HFF-Myc (cell line): ENCODE data around the gene USP6NL.

ENCODE experiments used
- DNase-seq: peaks from one replicate; pipeline ENCODE4 v3.0.0-alpha.2; 2011; ENCODE audit warnings: low read depth; ENCODE audit errors: extremely low read depth
- H3K4me3 ChIP-seq: replicated peaks from 2 replicates; pipeline ENCODE4 v1.5.1; 2011; ENCODE audit warnings: low read depth, mild to moderate bottlenecking, control low read depth, low read length
- TF ChIP-seq, protein P1 (sequence below): IDR thresholded peaks from 2 replicates; pipeline ENCODE4 v1.5.1; 2012; ENCODE audit warnings: mild to moderate bottlenecking, low read depth, low read length, control low read depth; ENCODE audit errors: missing control alignments

The USP6NL gene

DNA sequence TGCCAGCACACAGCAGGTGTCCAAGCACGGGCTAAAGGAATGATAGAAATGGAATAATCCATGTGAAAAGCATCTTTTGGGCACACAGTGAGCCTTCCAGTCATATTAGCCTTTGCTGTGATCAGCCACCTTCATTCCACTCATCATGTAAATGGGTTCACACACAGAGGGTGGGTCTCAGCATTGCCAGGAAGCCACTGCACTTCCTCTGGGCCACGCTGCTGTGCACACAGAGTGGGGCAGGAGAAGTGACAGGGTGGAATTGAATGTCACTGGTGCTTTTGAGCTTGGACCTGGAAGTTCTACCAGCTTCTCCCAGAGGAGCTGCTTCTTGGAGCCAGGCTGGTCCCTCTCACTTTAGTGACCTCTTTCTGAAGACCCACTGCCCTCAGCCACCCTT, 203.5 kb downstream of the USP6NL start:
- H3K4me3 ChIP-seq, result no peak overlapping the region
- TF ChIP-seq, protein P1, sequence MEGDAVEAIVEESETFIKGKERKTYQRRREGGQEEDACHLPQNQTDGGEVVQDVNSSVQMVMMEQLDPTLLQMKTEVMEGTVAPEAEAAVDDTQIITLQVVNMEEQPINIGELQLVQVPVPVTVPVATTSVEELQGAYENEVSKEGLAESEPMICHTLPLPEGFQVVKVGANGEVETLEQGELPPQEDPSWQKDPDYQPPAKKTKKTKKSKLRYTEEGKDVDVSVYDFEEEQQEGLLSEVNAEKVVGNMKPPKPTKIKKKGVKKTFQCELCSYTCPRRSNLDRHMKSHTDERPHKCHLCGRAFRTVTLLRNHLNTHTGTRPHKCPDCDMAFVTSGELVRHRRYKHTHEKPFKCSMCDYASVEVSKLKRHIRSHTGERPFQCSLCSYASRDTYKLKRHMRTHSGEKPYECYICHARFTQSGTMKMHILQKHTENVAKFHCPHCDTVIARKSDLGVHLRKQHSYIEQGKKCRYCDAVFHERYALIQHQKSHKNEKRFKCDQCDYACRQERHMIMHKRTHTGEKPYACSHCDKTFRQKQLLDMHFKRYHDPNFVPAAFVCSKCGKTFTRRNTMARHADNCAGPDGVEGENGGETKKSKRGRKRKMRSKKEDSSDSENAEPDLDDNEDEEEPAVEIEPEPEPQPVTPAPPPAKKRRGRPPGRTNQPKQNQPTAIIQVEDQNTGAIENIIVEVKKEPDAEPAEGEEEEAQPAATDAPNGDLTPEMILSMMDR, result no peak
- DNase-seq, result no peak

DNA sequence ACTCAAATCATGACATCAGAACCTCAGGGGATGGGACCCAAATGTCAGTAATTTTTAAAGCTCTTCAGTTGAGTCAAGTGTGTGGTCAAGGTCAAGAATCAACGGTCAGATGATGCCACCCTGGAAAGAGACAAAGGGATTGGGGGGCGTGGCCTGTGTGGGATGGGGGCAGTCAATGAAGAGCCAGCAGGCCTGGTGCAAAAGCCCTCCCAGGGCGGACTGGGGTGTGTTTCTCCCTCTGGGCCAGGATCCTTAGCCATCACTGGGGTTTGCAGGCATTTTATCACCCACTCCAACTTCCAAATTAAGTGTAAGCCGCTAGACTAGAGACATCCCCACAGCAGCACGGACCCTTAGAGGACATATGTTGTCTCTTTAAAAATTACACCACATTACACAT, 204.7 kb downstream of the USP6NL start:
- no peak for DNase-seq
- no peak overlapping the region for H3K4me3 ChIP-seq
- TF ChIP-seq, protein P1, result no peak

DNA sequence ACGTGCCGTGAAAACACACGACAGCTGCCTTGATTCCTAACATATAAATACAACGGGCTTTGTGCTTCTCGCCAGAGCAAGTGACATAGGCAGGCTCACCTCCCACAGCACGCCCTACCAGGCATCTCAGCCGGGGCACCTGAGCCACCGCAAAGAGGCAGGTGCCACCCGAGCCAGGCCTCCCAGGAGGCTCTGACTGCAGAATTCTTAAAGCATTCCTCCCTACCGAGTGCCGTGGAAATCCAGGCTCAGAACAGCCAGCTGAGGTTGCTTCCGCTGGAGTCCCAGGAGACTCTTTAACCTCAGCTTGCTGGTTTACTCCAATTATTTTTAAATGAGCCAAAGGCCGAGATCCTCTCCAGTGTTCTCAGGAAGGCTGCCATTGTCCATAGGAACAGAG, 206.5 kb downstream of the USP6NL start:
- DNase-seq, result no peak
- H3K4me3 ChIP-seq, result no peak overlapping the region
- TF ChIP-seq, protein P1, result no peak
